Measurements from ENCODE around the gene ATP2A3.

ATP2A3 gene
- 79.3 to 399 (median 282) reads per million in 9 experiments for total RNA-seq

DNA sequence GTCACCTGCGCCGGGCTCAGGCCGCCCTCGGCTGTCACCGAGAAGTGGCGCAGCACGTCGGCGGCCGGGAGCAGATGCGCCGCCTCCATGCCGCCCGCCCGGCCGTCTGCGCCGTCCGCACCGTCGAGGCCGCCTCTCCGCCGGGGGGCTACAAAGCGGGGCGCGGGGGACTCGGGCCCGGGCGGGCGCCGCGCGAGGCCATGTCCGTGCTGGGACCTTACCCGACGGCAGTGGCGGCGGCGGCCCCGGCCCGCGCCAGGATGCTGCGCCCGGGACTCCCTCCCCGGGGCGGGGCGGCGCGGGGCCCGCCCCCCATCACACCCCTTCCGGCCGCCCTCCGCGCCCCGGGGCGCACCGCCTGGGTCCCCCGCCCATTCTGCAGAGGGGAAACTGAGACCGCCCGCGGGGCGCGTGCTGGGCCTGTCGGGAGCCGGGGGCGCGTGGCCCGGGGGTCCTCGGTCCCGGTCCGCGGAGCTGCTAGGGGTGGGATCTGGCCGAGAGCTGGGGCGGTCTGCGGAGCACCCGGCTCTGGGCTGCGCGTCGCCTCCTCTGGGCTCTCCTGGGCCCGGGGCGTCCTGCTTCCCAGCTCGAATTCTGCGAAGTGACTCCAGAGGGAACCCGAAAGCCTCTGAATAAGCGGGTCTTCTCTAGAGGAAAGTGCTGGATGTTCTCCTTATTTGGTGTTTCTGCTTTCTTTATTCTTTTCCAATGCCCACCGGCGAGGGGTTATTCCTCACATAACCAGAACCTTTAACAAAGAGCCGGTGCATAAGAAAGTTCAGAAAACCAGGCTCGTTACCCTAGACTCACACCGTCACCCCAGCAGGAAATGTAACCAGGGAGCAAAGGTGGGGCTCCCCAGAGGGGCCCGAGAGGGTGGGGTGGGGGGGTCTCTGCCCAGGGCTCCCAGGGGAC lies at the start of gene ATP2A3:
ATP2A3 (minus strand) TSS at position 235 of the 915 bp plus-strand sequence; CDS start at position 89, 146 bp downstream.
- peak within 1 kb of the TSS; percentile 92 to 93 for H3K27ac Mint-ChIP-seq
- peaks cover 21% of the 10 kb centered on the region for H3K36me3 Mint-ChIP-seq (ENCODE audit: insufficient read depth)
- DNase-seq (peak; percentile 43 to 49 (median 48)), ATAC-seq (replicated peaks) (peak; percentile 67)
- no peaks in the 10 kb centered on the region for H3K9me3 Mint-ChIP-seq
- no peaks in the 10 kb centered on the region for H3K27me3 Mint-ChIP-seq
- H3K4me3 Mint-ChIP-seq = peak within 1 kb of the TSS; percentile 90 to 94
- H3K4me1 Mint-ChIP-seq (ENCODE audit: low read depth in 2 of 2) = peaks cover 47 to 48% of the 10 kb centered on the region in 2 donors

DNA sequence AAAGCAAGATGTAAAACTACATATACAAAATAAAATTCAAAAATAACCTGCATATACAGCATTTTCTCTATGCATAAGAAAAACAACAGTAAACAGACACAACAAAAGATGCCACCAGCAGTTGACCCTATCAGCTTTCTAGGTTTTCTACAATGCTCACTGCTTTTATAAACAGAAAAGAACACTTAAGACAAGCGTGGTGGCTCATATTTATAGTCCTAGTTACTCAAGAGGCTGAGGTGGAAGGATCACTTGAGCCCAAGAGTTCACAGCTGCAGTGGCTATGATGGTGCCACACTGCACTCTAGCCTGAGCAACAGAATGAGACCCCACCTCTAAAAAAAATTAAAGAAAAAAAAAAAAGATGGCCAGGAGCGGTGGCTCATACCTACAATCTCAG lies 46.5 kb upstream of the ATP2A3 start:
- no peaks in the 10 kb centered on the region for H3K27me3 Mint-ChIP-seq
- H3K36me3 Mint-ChIP-seq (ENCODE audit: insufficient read depth) = peaks cover 88% of the 10 kb centered on the region
- ATAC-seq (replicated peaks) = no peak
- H3K4me1 Mint-ChIP-seq (ENCODE audit: low read depth in 2 of 2) = peaks cover 3 to 5% of the 10 kb centered on the region in 2 donors
- no peak for DNase-seq
- H3K4me3 Mint-ChIP-seq = no peak overlapping the region
- no peaks in the 10 kb centered on the region for H3K9me3 Mint-ChIP-seq
- H3K27ac Mint-ChIP-seq = peak overlapping the region in 1 of 2 donors; percentile 66

DNA sequence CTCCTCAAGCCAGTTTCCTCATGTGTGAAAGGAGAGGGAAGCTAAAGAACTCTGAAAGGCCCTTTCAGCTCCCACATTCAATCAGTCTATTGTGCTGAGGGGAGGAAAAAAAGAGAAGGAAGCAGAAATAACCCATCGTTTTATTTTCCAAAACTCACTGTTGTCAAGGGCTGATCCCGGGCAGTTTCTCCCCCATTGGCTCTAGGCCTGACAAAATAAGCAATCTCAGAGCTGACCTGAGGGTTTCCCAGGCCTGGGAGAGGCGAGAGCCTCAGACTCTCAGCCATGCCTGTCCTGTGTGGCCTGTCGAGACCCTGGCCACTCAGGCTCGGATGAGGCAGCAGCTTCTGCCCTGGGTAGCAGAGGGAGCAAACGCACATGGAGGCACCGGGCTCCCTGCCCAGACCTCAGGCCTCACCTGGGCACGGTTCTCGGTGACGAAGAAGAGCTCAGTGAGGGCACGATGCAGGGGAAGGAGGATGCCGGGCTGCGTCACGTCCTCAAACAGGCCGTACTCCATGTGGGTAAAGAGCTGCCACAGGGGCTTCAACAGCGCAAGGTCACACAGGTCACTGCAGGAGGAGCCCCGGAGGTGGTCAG lies 45.0 kb upstream of the ATP2A3 start:
- Mint-ChIP-seq H3K27me3 (no peaks in the 10 kb centered on the region), H3K4me3 (no peak overlapping the region), H3K4me1 (ENCODE audit: low read depth in 2 of 2) (peaks cover 8 to 11% of the 10 kb centered on the region in 2 donors), H3K27ac (no peak overlapping the region), H3K9me3 (no peaks in the 10 kb centered on the region), H3K36me3 (ENCODE audit: insufficient read depth) (peaks cover 78% of the 10 kb centered on the region)
- DNase-seq (no peak), ATAC-seq (replicated peaks) (no peak)

GRCh38 chr17:4008441-4009185 lies 44.4 kb upstream of the ATP2A3 start:
- DNase-seq (no peak), ATAC-seq (replicated peaks) (no peak)
- Mint-ChIP-seq H3K4me1 (ENCODE audit: low read depth in 2 of 2) (peaks cover 9 to 11% of the 10 kb centered on the region in 2 donors), H3K27ac (peak overlapping the region in 1 of 2 donors; percentile 29), H3K27me3 (no peaks in the 10 kb centered on the region), H3K36me3 (ENCODE audit: insufficient read depth) (peaks cover 77% of the 10 kb centered on the region), H3K9me3 (no peaks in the 10 kb centered on the region), H3K4me3 (no peak overlapping the region)

DNA sequence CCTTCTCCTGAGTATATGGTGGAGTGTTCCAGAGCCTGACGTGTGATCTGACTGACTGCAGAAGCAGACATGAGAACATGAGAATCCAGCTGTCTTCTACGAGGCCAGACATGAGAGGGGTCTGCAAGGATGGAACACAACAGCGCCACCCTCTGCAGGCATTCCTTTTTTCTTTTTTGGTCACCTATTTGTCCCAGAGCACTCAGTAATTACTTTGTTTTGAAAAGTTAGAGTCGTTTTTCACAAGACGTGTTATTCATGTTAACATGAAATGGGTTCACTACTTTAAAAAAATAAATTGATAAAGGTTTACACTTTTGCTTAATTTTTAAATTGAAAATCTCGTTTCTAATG lies 43.8 kb upstream of the ATP2A3 start:
- DNase-seq (no peak), ATAC-seq (replicated peaks) (no peak)
- no peak overlapping the region for H3K4me3 Mint-ChIP-seq
- H3K9me3 Mint-ChIP-seq = no peaks in the 10 kb centered on the region
- peaks cover 11% of the 10 kb centered on the region in 2 donors for H3K4me1 Mint-ChIP-seq (ENCODE audit: low read depth in 2 of 2)
- H3K27ac Mint-ChIP-seq = no peak overlapping the region
- peaks cover 77% of the 10 kb centered on the region for H3K36me3 Mint-ChIP-seq (ENCODE audit: insufficient read depth)
- H3K27me3 Mint-ChIP-seq = no peaks in the 10 kb centered on the region

DNA sequence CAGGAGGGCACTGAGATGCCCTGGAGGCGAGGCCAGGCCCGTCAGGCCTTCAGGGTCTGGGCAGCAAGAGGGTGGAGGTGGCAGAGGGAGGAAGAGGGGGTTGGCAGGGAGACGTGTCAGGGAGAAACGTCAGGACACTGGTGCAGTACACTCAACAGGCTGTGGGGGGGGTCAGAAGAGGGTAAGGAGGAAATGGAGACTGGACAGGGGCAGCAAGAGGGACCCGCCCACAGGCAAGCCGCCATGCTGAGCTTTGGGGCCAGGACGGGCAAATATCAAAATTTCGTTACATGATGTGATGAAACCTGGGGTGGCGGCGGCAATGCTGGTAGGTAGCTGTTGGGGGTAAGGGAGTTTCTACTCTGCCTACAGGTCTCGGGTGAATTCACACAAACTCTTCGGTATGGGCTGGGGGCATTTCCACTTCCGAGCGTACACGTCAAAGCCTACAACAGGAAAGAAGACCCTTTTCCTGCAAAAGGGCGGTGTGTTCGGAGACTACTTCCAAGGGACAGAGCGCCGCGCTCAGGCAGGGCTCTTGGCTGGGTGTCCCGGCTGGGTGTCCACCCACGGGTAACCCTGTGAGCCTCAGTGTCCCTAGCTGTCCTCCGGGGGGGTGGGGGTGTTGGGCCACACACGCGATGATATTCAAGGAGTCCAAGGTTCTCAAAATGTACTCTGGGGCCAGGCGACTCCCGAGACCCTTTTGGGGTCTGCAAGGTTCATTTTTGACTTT lies 43.3 kb upstream of the ATP2A3 start:
- Mint-ChIP-seq H3K27me3 (no peaks in the 10 kb centered on the region), H3K27ac (no peak overlapping the region), H3K9me3 (no peaks in the 10 kb centered on the region), H3K36me3 (ENCODE audit: insufficient read depth) (peaks cover 71% of the 10 kb centered on the region), H3K4me1 (ENCODE audit: low read depth in 2 of 2) (peaks cover 11% of the 10 kb centered on the region in 2 donors), H3K4me3 (no peak overlapping the region)
- no peak for ATAC-seq (replicated peaks)
- DNase-seq = no peak

GRCh38 chr17:4006745-4007211 lies 42.5 kb upstream of the ATP2A3 start:
- Mint-ChIP-seq H3K36me3 (ENCODE audit: insufficient read depth) (peaks cover 65% of the 10 kb centered on the region), H3K27ac (no peak overlapping the region), H3K27me3 (no peaks in the 10 kb centered on the region), H3K9me3 (no peaks in the 10 kb centered on the region), H3K4me1 (ENCODE audit: low read depth in 2 of 2) (peaks cover 7 to 10% of the 10 kb centered on the region in 2 donors), H3K4me3 (no peak overlapping the region)
- DNase-seq (no peak), ATAC-seq (replicated peaks) (no peak)

GRCh38 chr17:4006165-4006589 lies 41.9 kb upstream of the ATP2A3 start:
- no peak for DNase-seq
- Mint-ChIP-seq H3K9me3 (no peaks in the 10 kb centered on the region), H3K4me3 (no peak overlapping the region), H3K36me3 (ENCODE audit: insufficient read depth) (peaks cover 61% of the 10 kb centered on the region), H3K27me3 (no peaks in the 10 kb centered on the region), H3K4me1 (ENCODE audit: low read depth in 2 of 2) (peaks cover 7 to 10% of the 10 kb centered on the region in 2 donors), H3K27ac (no peak overlapping the region)
- no peak for ATAC-seq (replicated peaks)

GRCh38 chr17:4005296-4006164 lies 41.3 kb upstream of the ATP2A3 start:
- H3K36me3 Mint-ChIP-seq (ENCODE audit: insufficient read depth) = peaks cover 54% of the 10 kb centered on the region
- peak overlapping the region in 1 of 2 donors; percentile 69 for H3K27ac Mint-ChIP-seq
- peaks cover 7 to 10% of the 10 kb centered on the region in 2 donors for H3K4me1 Mint-ChIP-seq (ENCODE audit: low read depth in 2 of 2)
- H3K27me3 Mint-ChIP-seq = no peaks in the 10 kb centered on the region
- no peak for DNase-seq
- no peak for ATAC-seq (replicated peaks)
- no peaks in the 10 kb centered on the region for H3K9me3 Mint-ChIP-seq
- H3K4me3 Mint-ChIP-seq = no peak overlapping the region

DNA sequence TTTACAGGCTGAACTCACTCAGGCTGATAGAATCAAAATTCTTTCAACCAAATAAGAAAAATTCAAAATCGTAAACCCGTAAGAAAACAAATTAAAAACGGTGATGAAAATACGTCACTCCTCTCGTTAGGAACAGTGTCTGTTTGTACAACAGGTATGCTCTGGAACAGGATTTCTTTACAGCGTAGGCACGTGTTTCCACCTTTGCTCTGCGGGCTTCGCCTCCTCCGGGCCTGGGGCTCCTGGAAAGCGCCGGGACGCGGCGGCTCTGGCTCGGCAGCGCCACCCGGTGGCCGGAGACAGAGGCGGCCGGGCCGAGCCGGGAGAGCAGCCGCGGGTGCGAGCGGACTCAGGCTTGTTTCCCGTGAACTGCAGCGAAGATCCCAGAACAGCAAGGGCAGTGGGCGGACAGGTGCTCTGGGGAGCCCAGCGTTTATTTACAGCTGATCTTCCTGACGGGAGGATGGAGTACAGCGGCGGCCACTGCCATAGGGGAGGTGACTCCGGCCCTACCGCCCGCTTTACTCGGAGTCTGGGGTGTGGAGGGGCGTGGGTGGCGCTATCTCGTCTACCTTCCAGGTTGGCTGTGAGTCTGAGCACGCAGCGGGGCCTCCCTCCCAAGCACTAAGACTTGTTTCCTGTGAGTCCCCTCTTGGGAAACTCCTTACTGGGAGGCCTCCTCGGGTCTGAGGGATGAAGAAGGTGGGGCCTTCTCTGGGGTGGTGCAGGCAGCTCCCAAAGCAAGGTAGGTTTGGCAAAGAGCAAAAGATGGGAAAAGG lies 40.5 kb upstream of the ATP2A3 start:
- peak overlapping the region; percentile 52 to 69 for H3K27ac Mint-ChIP-seq
- DNase-seq (peak; percentile 51 to 57 (median 52)), ATAC-seq (replicated peaks) (peak; percentile 76)
- no peak overlapping the region for H3K4me3 Mint-ChIP-seq
- H3K27me3 Mint-ChIP-seq = no peaks in the 10 kb centered on the region
- no peaks in the 10 kb centered on the region for H3K9me3 Mint-ChIP-seq
- H3K4me1 Mint-ChIP-seq (ENCODE audit: low read depth in 2 of 2) = peaks cover 7 to 10% of the 10 kb centered on the region in 2 donors
- H3K36me3 Mint-ChIP-seq (ENCODE audit: insufficient read depth) = peaks cover 46% of the 10 kb centered on the region

DNA sequence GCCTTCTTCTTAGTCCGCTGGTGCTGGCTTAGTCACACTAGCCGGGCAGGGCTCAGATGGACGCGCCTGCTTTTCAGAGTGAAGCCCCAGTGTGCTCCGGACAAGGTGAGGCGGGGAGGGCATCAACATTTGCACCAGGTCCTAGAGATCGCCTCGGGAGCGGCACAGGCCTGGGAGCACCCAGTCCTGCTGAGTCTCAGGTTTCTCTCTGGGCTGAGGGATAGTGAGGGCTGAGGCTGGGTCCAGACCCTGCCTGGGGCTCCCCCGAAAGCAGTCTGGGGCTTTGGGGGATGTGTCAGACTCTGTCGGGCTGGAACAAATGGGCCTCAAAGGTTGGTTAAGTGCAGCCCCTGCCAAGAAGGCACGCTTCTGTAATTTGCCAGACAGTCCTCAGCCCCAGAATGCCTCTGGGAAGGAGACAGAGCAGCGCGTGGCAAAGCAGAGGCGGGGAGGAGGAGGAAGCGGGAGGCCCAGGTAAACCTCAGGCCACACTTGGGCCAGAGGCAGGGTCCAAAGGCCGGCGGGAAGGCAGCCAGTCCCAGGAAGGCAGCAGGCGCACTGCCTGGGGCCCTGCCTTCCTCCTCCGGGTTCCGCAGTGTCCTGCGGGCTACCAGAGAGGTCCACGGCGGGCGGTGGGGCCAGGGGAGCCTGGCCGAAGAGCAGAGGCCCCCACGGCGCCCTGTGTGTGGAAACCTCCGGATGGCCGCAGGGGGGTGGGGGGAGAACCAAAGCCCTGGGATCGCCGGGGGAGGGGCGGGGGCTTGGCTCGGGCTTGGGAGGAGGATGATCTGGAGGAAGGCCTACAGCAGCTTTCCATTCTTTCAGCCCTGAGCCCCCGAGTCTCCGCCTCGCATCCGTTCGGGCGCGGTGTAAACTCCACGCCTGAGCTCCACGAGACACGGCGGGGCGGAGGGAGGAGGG lies 39.5 kb upstream of the ATP2A3 start:
- H3K4me3 Mint-ChIP-seq = peak overlapping the region in 1 of 2 donors; percentile 12
- ATAC-seq (replicated peaks) = no peak
- peaks cover 40% of the 10 kb centered on the region for H3K36me3 Mint-ChIP-seq (ENCODE audit: insufficient read depth)
- no peak for DNase-seq
- H3K27ac Mint-ChIP-seq = peak overlapping the region in 1 of 2 donors; percentile 85
- H3K27me3 Mint-ChIP-seq = no peaks in the 10 kb centered on the region
- H3K4me1 Mint-ChIP-seq (ENCODE audit: low read depth in 2 of 2) = peaks cover 7 to 10% of the 10 kb centered on the region in 2 donors
- no peaks in the 10 kb centered on the region for H3K9me3 Mint-ChIP-seq
